Spleen (tissue), 7 donors: ENCODE data around the gene GDE1.

Experiments
- POLR2A ChIP-seq, 3 donors: fragments of 450-650 bp; IDR thresholded peaks; one replicate each; pipeline ENCODE4 v1.5.1; 2017; ENCODE audit warnings: antibody characterized with exemption in 3 of 3, mild to moderate bottlenecking in 1 of 3
- POLR2AphosphoS5 ChIP-seq, 3 donors: sonication (generic); formaldehyde crosslinking; IDR thresholded peaks; one replicate each; pipeline ENCODE4 v1.5.1; 2017; ENCODE audit warnings: antibody characterized with exemption in 3 of 3
- TF ChIP-seq, protein P1 (sequence below), 11 experiments: fragments of 200-600 bp in 7 of 11; fragments of 450-650 bp in 4 of 11; sonication (generic) in 4 of 11; IDR thresholded peaks in 8 of 11; conservative IDR thresholded peaks in 3 of 11; 1 replicate in 7 of 11; 2 replicates in 4 of 11; pipeline versions ENCODE4 v1.4.0 to v1.8.0; 2016 to 2021; ENCODE audit warnings: antibody characterized with exemption in 11 of 11, inconsistent platforms in 4 of 11, mild to moderate bottlenecking in 1 of 11
- donor health status: DM: no; HTN: no; CAD: no; lungs with moderate emphysema.
- donor health status: DM: no; HTN: no; CAD: no.
- donor health status: DM: no; HTN: no; CAD: no.

DNA sequence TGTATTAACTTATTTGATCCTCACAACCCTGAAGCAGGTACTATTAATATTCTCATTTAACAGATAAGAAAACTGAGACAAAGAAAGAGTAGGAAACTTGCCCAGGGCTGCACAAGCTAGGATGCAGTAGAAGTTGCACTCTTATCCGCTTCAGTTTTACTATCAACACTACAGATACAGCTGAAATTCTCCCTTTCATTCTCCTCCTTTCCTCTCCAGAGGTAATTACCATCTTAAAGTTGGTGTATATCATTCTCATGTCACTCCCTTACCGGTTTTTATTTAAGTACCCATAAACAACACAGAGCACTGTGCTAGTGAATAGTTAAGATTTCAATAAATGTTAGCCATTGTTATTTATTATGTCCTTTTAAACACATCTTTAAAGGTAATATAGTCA is 3.5 kb downstream of the GDE1 start:
- TF ChIP-seq POLR2AphosphoS5 (IDR thresholded peaks at IDR 0.05) (no peak), POLR2A (IDR thresholded peaks at IDR 0.05) (no peak)
- TF ChIP-seq, protein P1, sequence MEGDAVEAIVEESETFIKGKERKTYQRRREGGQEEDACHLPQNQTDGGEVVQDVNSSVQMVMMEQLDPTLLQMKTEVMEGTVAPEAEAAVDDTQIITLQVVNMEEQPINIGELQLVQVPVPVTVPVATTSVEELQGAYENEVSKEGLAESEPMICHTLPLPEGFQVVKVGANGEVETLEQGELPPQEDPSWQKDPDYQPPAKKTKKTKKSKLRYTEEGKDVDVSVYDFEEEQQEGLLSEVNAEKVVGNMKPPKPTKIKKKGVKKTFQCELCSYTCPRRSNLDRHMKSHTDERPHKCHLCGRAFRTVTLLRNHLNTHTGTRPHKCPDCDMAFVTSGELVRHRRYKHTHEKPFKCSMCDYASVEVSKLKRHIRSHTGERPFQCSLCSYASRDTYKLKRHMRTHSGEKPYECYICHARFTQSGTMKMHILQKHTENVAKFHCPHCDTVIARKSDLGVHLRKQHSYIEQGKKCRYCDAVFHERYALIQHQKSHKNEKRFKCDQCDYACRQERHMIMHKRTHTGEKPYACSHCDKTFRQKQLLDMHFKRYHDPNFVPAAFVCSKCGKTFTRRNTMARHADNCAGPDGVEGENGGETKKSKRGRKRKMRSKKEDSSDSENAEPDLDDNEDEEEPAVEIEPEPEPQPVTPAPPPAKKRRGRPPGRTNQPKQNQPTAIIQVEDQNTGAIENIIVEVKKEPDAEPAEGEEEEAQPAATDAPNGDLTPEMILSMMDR (IDR thresholded peaks at IDR 0.05 in 8 of 11, conservative IDR thresholded peaks at IDR 0.05 in 3 of 11), result no peak
